ENCODE measurements around the gene LITAFD. TPM values are rescaled to one million over a fixed set of nuclear protein-coding genes. Genes with fewer than 3 reads are reported as not detected.

LITAFD gene
- total and polyA plus RNA-seq, 2 experiments from 2014 or later, result not detected

- Histone ChIP-seq H3K4me3 (peak overlapping the region; percentile 100), H3K9me2 (ENCODE audit: insufficient read depth) (no peaks in the 10 kb centered on the region), H3F3A (replicated peaks; ENCODE audit: low read depth) (peaks cover 32% of the 10 kb centered on the region), H3K4me1 (ENCODE audit: insufficient read depth) (peaks cover 46% of the 10 kb centered on the region), H3K27ac (ENCODE audit: low read depth) (peak overlapping the region; percentile 96), H3K36me3 (ENCODE audit: insufficient read depth) (no peaks in the 10 kb centered on the region), H4K20me1 (replicated peaks; ENCODE audit: insufficient read depth) (peaks cover 44% of the 10 kb centered on the region), H3K79me2 (replicated peaks; ENCODE audit: insufficient read depth) (peaks cover 62% of the 10 kb centered on the region), H2AFZ (no peak overlapping the region), H3K27me3 (ENCODE audit: insufficient read depth) (no peaks in the 10 kb centered on the region), H3K4me2 (peak overlapping the region; percentile 100)
- Mint-ChIP-seq H3K27ac (peak overlapping the region; percentile 80), H3K36me3 (ENCODE audit: low read depth) (peaks cover 27% of the 10 kb centered on the region), H3K9me3 (no peaks in the 10 kb centered on the region; the same call in 2 of the 3 replicates), H3K4me1 (peaks cover 50% of the 10 kb centered on the region), H3K4me3 (peak overlapping the region; percentile 89), H3K27me3 (ENCODE audit: insufficient read depth, low read depth, poor library complexity) (peaks cover 39% of the 10 kb centered on the region)
- TF ChIP-seq POLR2AphosphoS5 (IDR thresholded peaks at IDR 0.05; ENCODE audit: low read depth) (0 out of 2 replicates have a peak, but pooled peaks have one; percentile 19), STAT1 (IDR thresholded peaks at IDR 0.05; ENCODE audit: unreplicated experiment) (no peak), EZH2phosphoT487 (IDR thresholded peaks at IDR 0.05; ENCODE audit: unreplicated experiment) (no peak), ETS1 (IDR thresholded peaks at IDR 0.05) (0 out of 2 replicates have a peak, but pooled peaks have one; percentile 0)
- ATAC-seq, result peak; percentile 0; the same call in 2 of the 3 replicates
- no peak for DNase-seq (ENCODE audit: low spot score)
Observed at GRCh38 chr16:8867216-8867931, 14.8 kb upstream of the LITAFD start.

- Mint-ChIP-seq H3K9me3 (no peaks in the 10 kb centered on the region; the same call in 2 of the 3 replicates), H3K4me1 (peaks cover 45% of the 10 kb centered on the region), H3K36me3 (ENCODE audit: low read depth) (peaks cover 23% of the 10 kb centered on the region), H3K4me3 (peak overlapping the region; percentile 89), H3K27me3 (ENCODE audit: insufficient read depth, low read depth, poor library complexity) (peaks cover 37% of the 10 kb centered on the region), H3K27ac (peak overlapping the region; percentile 80)
- no peaks in the 10 kb centered on the region for H3K27me3 ChIP-seq (ENCODE audit: insufficient read depth)
- H4K20me1 ChIP-seq (replicated peaks; ENCODE audit: insufficient read depth), result peaks cover 38% of the 10 kb centered on the region
- DNase-seq (ENCODE audit: low spot score) (no peak), ATAC-seq (no peak)
- H3K27ac ChIP-seq (ENCODE audit: low read depth), result peak overlapping the region; percentile 96
- H3F3A ChIP-seq (replicated peaks; ENCODE audit: low read depth), result peaks cover 32% of the 10 kb centered on the region
- TF ChIP-seq JUNB (IDR thresholded peaks at IDR 0.05; ENCODE audit: unreplicated experiment), result no peak
- H3K9me2 ChIP-seq (ENCODE audit: insufficient read depth), result no peaks in the 10 kb centered on the region
- peak overlapping the region; percentile 100 for H3K4me2 ChIP-seq
- H2AFZ ChIP-seq, result no peak overlapping the region
- H3K4me1 ChIP-seq (ENCODE audit: insufficient read depth), result peaks cover 40% of the 10 kb centered on the region
- H3K79me2 ChIP-seq (replicated peaks; ENCODE audit: insufficient read depth), result peaks cover 56% of the 10 kb centered on the region
- no peaks in the 10 kb centered on the region for H3K36me3 ChIP-seq (ENCODE audit: insufficient read depth)
- peak overlapping the region; percentile 100 for H3K4me3 ChIP-seq
Observed at GRCh38 chr16:8867932-8868415, 14.2 kb upstream of the LITAFD start.

- peaks cover 23% of the 10 kb centered on the region for H3K36me3 Mint-ChIP-seq (ENCODE audit: low read depth)
- DNase-seq (ENCODE audit: low spot score) (peak; percentile 94), ATAC-seq (peak; percentile 50)
- H3K36me3 ChIP-seq (ENCODE audit: insufficient read depth), result no peaks in the 10 kb centered on the region
- peak within 1 kb of the TSS; percentile 80 for H3K27ac Mint-ChIP-seq
- peaks cover 32% of the 10 kb centered on the region for H3F3A ChIP-seq (replicated peaks; ENCODE audit: low read depth)
- H3K79me2 ChIP-seq (replicated peaks; ENCODE audit: insufficient read depth), result peaks cover 49% of the 10 kb centered on the region
- H2AFZ ChIP-seq, result peak within 1 kb of the TSS; percentile 91
- peaks cover 32% of the 10 kb centered on the region for H4K20me1 ChIP-seq (replicated peaks; ENCODE audit: insufficient read depth)
- H3K27ac ChIP-seq (ENCODE audit: low read depth), result peak within 1 kb of the TSS; percentile 96
- H3K4me2 ChIP-seq, result peak within 1 kb of the TSS; percentile 100
- no peaks in the 10 kb centered on the region; the same call in 2 of the 3 replicates for H3K9me3 Mint-ChIP-seq
- H3K4me3 ChIP-seq, result peak within 1 kb of the TSS; percentile 100
- H3K9me2 ChIP-seq (ENCODE audit: insufficient read depth), result no peaks in the 10 kb centered on the region
- H3K4me3 Mint-ChIP-seq, result peak within 1 kb of the TSS; percentile 89
- H3K4me1 ChIP-seq (ENCODE audit: insufficient read depth), result peaks cover 34% of the 10 kb centered on the region
- H3K4me1 Mint-ChIP-seq, result peaks cover 40% of the 10 kb centered on the region
- H3K27me3 ChIP-seq (ENCODE audit: insufficient read depth), result no peaks in the 10 kb centered on the region
- H3K27me3 Mint-ChIP-seq (ENCODE audit: insufficient read depth, low read depth, poor library complexity), result peaks cover 37% of the 10 kb centered on the region
- peak; percentile 93 for TF ChIP-seq POLR2AphosphoS5 (IDR thresholded peaks at IDR 0.05; ENCODE audit: low read depth)
- TF ChIP-seq REST (IDR thresholded peaks at IDR 0.05; ENCODE audit: unreplicated experiment), result peak; percentile 18
- TF ChIP-seq JUNB (IDR thresholded peaks at IDR 0.05; ENCODE audit: unreplicated experiment), result no peak
Observed at GRCh38 chr16:8868416-8869211, 13.5 kb upstream of the LITAFD start, which contains the start of gene CARHSP1. CARHSP1 (minus strand) TSS chr16:8869006; CDS start chr16:8859328, 9,678 bp downstream.

Measured in GM23338 (cell line).